Stimulated activated CD4-positive, alpha-beta T cell treated with anti-CD3 and anti-CD28 coated beads, Interleukin-12 subunit alpha, Interleukin-12 subunit beta, amount 100 ng/mL, for 4 hours (primary cell): ENCODE measurements around the gene REC8.
A peak's percentile ranks its signal among the peaks of the same experiment; 100 is the strongest.
"Not testable (repeated sequence)": the region's sequence is repeated elsewhere in the genome, so short reads cannot be mapped to it uniquely, and the experiment has no call there.

Source experiments
- DNase-seq: peaks from one replicate; pipeline ENCODE4 v3.0.0-alpha.2; 2020

The REC8 gene

DNA sequence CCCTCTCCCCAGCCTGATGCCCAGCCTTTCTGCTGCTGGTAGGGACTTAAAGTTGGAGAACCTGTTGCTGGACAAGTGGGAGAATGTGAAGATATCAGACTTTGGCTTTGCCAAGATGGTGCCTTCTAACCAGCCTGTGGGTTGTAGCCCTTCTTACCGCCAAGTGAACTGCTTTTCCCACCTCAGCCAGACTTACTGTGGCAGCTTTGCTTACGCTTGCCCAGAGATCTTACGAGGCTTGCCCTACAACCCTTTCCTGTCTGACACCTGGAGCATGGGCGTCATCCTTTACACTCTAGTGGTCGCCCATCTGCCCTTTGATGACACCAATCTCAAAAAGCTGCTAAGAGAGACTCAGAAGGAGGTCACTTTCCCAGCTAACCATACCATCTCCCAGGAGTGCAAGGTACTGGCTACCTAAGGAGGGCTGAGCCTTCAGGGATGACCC, 35.2 kb downstream of the REC8 start:
- no peak for DNase-seq

DNA sequence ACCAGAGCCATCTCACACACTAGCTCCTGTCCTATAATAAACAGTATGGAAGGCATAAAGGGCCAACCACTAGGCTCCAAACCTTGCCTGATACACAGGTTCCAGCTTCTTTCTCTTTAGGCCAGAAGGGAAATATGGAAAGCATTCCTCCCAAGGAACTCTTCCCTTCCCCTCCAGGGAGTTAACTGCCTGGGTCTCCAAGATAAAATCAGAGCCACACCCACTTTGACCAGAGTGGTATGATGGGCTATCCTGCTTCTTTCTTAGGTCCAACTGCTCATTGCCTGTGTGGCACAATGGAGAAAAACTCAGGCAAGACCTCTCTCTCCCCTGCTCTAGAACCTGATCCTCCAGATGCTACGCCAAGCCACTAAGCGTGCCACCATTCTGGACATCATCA, 35.7 kb downstream of the REC8 start:
- no peak for DNase-seq

DNA sequence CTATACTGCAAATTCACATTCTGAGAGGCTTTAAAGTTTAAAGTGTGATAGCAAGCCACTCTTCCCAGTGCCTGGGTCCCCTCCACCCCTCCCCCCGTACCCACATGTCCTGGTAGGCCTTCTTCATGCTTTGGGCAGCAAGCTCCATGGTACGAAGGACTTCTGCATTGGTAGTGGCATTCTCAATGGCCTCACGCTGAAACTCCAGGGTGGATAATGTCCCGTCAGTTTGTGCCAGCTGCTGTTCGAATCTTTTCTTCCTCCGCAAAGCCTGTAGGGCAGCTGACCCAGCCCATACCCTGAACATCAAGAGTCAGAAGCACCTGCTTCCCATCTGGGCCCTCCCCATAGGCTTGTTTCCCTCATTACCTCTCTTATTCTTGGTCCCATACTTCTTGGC, 39.4 kb downstream of the REC8 start:
- DNase-seq, result no peak

DNA sequence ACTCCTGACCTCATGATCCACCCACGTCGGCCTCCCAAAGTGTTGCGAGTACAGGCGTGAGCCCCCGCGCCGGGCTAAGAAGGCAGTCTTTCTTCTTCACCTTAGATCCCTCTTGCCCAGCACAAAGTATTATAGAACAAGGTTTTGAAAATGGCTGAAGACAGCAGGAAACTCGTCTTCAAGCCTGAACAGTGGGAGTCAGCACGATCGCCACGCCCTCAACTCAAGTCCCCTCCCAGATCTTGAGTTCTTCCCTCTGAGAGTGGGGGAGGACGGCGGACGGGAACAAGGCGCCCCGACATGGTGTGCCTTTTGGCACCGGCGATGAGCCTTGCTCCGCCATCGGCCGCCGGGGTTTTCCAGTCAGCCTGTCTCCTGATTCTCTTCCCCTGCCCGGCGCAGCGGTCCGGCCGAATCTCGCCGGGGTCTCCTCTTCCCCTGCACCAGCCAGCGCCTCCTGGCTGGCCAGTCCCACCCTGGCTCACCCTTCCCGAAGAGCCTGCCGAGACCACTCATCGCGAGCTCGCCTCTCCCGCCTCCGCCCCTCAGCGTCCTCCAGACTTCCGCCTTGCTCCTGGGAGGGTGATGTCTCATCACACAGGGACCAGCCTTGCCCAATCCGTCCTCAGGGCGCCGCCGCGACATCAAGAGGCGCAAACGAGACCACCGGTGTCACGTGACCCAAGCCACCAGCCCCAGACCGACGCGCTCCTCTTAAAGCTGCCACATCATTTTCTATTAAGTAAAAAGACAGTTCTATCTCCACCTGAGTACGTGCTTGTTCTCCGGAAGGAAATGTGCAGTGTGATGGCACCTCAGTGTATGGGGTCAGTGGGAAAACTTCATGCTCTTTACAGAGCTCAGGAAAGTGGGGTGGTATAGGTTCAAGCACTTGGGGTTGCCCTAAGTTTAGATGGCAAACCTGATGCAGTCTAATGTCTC, 41.3 kb downstream of the REC8 start, which contains the start of gene CHMP4A:
TSS of gene CHMP4A (minus strand) at position 565 of the 942 bp plus-strand sequence. CDS start at position 516, 49 bp downstream.
- peak; percentile 92 for DNase-seq

DNA sequence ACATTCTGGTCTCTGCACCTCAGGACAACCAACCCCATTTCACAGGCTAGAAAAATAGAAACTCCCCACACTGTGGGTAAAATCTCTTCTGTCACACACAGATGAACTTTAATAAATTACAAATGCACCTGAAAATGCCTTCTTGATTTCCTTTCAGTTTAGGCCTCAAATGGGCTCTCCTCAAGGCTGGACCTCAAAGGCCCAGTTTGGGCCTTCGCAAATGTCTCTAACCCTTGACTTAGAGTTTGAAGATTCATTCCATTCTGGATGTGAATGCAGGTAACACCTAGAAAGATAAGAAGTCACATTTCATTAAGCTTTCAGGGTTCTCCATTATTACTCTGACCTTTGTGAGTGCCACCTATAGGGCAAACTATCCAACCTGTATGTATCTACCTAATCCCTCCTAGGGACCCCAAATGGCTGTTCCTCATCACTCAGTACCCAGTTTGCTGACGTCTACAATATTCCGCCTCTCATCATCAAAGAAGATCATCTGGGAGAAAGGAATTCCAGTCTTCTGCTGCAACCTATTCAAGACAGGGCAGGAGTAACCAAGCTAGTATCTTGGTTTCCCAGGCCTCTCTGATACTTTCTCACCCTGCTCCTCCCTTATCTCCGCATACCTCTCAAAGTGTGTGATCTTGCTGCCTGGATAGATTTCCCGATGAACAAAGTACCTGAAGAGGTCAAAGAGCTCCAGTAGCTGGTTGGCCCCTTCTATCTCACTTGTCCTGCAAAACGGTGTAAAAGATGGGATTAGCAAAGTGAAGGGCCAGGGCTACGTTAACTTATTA, 42.2 kb downstream of the REC8 start:
- DNase-seq, result no peak

DNA sequence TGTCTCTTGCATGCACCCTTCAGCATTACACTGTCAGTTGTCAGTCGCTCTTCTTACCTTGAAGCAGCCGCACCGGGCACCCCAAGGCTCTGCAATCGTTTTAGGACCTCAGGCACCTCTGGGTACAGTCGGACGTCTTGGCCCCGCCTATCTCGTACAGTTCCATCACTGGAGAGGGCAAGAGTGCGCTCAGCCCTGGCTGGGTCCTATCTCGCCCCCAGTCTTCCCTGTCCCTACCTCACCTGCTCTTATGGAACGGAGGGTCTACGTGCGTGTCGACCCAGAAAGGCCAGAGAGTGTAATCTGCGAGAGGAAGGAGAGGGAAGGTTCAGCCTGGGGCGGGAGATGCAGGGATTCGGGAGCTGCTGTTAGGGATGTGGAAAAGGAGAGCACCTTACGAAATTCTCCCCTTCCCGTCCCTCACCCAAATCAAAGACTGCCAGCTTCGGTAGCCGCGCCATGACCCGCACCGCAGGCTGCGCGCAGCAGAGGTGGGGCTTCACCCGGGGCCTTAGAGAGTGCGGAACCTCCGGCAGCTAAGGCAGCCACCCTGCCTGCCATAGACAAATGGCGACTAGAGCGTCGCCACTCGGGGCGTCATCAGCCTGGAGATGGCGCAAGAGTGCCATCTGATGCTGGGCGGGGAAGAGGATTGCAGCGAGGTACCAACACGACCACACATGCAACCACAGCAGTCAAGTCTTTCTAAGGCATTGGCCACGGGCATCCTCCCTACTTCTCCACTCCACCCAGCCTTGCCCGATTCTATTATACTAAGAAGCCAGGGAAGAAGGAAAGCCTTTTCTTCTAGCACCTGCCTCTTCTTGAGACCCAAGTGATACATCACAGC, 43.8 kb downstream of the REC8 start, which contains the start of gene MDP1:
TSS of gene MDP1 (minus strand) at position 572 of the 850 bp plus-strand sequence. CDS start at position 461, 111 bp downstream.
- DNase-seq, result peak; percentile 77

DNA sequence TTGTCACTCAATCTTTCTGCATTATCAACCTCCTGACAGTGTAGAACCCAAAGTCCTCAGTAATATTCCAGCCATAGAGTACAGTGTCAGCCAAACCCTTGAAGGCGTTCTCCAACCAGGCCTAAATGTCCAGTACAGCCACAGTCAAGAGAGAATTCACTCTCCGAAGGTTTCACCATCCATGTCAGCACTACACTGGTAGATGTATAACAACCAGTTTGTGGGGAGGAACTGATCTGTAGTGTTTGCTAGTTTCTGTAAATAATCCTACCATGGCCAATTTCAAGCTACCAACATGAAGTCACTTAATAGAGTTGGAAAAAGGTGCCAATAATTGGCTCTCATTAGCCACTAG, 44.4 kb downstream of the REC8 start:
- DNase-seq, result no peak

DNA sequence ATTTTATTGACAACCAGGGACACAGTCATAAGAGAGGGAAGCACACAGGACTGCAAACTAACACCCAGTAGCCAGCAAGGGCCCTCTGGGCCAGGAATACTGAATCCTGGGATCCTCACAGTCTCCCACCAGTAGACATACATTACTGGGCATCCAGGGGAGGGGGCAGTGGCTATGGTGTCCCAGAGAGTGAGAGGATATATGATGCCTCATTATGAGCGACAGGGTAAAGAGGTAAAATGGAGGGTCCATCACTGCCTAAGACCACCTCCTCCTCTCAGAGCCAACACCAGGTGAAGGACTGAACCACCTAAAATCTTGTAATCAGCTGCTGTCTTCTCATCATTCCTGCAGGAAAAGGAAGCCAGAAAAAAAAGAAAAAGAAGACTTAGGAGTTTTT, 45.0 kb downstream of the REC8 start:
- not testable (repeated sequence) for DNase-seq

DNA sequence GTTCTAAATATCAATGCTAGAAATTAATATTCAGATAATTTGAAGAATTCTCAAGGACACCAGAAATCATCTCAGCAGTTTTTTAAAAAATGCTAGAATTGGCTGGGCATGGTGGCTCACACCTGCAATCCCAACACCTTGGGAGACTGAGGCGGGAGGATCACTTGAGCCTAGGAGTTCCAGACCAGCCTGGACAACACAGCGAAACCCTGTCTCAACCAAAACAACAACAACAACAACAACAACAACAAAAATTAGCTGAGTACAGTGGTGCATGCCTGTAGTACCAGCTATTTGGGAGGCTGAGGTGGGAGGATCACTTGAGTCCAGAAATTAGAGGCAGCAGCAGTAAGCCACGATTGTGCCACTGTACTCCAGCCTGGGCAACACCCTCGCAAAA, 47.2 kb downstream of the REC8 start:
- DNase-seq, result no peak

DNA sequence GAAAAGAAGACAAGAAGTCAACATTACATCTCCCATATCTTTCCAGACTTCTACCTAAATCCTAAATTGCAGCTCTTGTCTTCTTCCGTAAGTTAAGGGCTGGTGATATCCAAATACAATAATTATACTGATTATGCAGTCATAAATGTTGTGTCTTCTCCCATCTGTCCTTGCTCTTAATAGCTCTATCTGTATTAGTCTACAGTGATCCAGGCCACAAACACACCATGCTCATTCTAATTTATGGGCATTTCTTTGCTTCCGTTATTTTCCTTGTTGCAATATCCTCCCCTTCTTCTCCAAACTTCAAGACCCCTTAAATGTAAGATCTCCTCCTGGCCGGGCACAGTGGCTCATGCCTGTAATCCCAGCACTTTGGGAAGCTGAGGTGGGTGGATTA, 47.6 kb downstream of the REC8 start:
- no peak for DNase-seq

DNA sequence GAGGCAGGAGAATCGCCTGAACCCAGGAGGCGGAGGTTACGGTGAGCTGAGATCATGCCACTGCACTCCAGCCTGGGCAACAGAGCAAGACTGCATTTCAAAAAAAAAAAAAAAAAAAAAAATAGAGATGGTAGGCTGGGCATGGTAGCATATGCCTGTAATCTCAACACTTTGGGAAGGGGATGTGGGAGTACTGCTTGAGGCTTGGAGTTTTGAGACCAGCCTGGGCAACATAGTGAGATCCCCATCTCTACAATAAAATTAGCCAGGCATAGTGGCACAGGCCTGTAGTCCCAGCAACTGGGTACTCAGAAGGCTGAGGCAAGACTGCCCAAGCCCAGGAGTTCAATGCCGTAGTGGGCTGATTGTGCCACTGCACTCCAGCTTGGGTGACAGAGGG, 51.1 kb downstream of the REC8 start:
- not testable (repeated sequence) for DNase-seq

DNA sequence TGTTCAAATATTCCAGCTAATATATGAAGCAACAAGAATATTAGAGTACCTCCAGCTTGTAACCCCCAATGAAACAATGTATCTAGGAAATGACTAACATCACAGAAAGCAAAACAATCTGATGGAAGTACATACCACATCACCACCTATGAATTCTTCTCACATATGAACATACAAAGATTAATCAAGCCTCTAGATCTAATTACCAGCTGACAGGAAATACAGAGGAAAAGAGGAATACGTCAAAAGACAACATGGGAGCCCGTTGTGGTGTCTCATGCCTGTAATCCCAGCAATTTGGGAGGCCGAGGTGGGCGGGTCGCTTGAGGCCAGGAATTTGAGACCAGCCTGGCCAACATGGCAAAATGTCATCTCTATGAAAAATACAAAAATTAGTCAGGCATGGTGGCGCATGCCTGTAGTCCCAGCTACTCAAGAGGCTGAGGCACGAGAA, 52.8 kb downstream of the REC8 start:
- no peak for DNase-seq

DNA sequence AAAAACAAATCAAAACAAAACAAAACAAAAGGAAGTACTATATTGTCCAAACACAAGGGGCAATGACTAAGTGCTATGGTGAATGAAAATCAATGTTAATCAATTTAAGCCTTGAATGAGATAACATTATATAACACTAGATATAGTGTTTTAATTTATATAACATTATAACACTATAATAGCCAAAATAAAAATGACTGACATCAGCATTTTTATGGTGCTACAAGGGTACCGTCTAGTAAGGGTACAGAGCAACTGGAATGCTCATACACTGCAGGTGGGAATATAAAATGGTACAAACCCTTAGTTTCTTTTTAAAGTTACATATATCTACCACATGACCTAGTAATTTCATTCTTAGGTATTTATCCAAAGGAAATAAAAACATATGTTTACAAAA, 54.6 kb downstream of the REC8 start:
- no peak for DNase-seq

DNA sequence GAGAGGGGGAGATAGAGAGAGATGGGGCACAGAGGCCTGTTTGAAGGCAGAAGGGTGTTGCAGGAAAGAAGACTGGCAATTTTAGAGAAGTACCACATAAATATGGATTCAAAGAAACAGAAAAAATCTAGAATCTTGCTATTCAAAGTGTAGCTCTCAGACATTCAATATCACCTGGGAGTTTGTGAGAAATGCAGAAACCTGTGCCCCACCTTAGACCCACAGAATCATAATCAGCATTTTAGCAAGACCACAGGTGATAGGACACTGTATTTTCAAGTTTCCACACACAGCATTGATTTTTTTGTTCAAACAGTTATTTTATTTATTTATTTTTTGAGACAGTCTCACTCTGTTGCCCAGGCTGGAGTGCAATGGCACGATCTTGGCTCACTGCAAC, 57.0 kb downstream of the REC8 start:
- DNase-seq, result no peak
